ENCODE results near the gene SH3GLB1.

SH3GLB1 gene

GRCh38 chr1:86773341-86774288 is 69.2 kb downstream of the SH3GLB1 start:
- DNase-seq (ENCODE audit: low read depth in 1 of 2, low spot score in 1 of 2) = no peak

DNA sequence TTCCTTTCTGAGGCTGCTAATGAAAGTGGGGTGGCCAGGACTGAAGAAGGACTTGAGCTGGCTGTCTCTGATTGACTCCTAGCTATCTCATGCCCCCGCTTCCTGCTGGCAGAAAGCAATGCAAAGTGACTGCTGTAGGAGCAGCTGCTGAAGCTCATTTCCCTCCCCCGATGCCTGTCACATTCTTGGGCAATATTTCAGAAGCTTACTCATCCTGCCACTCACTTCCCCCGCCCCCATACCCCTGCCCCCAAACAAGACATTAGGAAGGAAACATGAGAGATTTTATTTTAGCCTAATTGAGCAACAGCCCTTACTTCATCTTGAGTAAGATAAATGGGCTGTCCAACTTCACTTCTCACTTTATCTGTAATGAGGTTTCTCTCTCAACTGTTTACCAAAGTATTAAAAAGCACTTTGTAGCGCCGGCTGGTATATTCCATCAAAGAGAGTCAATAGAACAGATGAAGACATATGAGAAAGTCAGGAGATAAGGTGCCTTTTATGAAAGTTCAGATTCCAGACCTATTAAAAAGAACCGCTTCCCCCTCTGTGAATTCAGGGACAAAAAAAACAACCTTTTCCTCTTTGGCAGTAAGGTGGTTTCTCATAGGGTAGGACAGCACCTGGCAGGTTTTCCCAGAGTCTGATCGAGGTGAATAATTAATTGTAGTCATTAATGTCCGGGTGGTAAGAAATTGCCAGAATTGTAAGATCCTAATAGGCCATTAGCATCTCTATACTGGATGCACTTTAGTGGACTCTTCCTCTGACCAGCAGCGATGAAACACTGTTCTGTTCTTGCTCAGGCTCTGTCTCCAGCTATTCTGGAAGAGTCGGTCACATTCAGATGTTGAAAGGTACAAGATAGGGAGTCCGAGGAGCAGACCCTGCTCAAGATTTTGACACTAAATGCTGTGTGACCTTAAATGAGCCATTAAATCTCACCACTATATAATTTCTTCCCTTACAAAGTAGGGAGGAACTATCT is 70.2 kb downstream of the SH3GLB1 start:
- DNase-seq (ENCODE audit: low read depth in 1 of 2, low spot score in 1 of 2) = no peak

DNA sequence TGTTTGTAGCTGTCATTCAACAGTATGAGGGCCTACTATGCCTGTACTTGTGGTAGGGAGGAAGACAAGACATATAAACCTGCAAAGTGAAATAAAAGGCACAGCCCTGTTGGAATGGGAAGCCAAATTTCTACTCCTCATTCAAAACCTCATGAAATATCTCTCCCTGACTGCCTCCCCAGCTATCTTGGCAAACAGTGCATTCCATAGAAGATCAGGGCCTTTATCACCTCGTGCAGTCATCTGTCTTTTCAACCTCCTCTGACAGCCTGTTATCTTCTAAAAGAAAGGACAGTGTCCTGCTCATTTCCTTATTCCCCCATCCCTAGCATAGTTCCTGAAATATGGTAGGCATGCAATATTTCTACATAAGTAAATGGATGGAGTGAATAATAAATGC is 71.0 kb downstream of the SH3GLB1 start:
- DNase-seq (ENCODE audit: low read depth in 1 of 2, low spot score in 1 of 2) = no peak

GRCh38 chr1:86776108-86776507 is 71.7 kb downstream of the SH3GLB1 start:
- no peak for DNase-seq (ENCODE audit: low read depth in 1 of 2, low spot score in 1 of 2)

GRCh38 chr1:86778569-86779239 is 74.3 kb downstream of the SH3GLB1 start:
- no peak for DNase-seq (ENCODE audit: low read depth in 1 of 2, low spot score in 1 of 2)

GRCh38 chr1:86779308-86780191 is 75.2 kb downstream of the SH3GLB1 start:
- no peak for DNase-seq (ENCODE audit: low read depth in 1 of 2, low spot score in 1 of 2)

DNA sequence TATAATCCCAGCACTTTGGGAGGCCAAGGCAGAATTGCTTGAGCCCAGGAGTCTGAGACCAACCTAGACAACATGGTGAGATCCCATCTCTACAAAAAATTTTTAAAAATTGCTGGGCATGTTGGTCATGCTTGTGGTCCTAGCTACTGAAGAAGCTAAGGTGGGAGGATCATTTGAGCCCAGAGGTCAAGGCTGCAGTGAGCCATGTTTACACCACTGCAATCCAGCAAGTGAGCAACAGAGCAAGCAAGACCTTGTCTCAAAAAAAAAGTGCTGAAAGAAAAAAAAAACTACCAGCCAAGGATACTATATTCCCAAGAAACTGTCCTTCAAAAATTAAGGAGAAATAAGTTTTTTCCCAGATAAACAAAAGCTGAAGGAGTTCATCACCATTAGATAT is 78.1 kb downstream of the SH3GLB1 start:
- DNase-seq (ENCODE audit: low read depth in 1 of 2, low spot score in 1 of 2) = no peak

DNA sequence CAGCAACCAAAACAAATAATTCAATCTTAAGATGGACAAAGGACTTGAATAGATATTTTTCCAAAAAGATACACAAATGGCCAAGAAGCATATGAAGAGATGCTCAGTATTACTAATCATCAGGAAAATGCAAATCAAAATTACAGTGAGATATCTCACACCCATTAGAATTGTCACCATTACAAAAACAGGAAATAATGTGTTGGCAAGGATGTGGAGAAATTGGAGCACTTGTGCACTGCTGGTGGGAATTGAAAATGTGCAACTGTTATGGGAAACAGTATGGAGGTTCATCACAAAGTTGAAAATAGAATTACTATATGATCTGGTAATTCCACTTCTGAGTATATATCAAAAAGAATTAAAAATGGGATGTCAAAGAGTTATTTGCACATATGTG is 83.2 kb downstream of the SH3GLB1 start:
- DNase-seq (ENCODE audit: low read depth in 1 of 2, low spot score in 1 of 2) = no peak

- no peak for DNase-seq (ENCODE audit: low read depth in 1 of 2, low spot score in 1 of 2)
Measured at GRCh38 chr1:86788300-86789206, 84.2 kb downstream of the SH3GLB1 start.

GRCh38 chr1:86795316-86795715 is 90.9 kb downstream of the SH3GLB1 start:
- DNase-seq (ENCODE audit: low read depth in 1 of 2, low spot score in 1 of 2) = no peak

Measured in activated T-helper 1 cell treated with anti-CD3 and anti-CD28 coated beads, Interleukin-2, amount 50 U/mL, for 16 hours (primary cell).